ENCODE results near the gene RNF181.
"Not testable (repeated sequence)": the region's sequence is repeated elsewhere in the genome, so short reads cannot be mapped to it uniquely, and the experiment has no call there.

The RNF181 gene

GRCh38 chr2:85589982-85590791 is 5.4 kb upstream of the RNF181 start:
- no peak for ATAC-seq
- TF ChIP-seq CSRNP3 (CRISPR knock-in tag; IDR thresholded peaks at IDR 0.05): no peak
- no peak for TF ChIP-seq RARB (CRISPR knock-in tag; IDR thresholded peaks at IDR 0.05)
- TF ChIP-seq GLIS3 (CRISPR knock-in tag; IDR thresholded peaks at IDR 0.05): no peak
- TF ChIP-seq, protein P1, sequence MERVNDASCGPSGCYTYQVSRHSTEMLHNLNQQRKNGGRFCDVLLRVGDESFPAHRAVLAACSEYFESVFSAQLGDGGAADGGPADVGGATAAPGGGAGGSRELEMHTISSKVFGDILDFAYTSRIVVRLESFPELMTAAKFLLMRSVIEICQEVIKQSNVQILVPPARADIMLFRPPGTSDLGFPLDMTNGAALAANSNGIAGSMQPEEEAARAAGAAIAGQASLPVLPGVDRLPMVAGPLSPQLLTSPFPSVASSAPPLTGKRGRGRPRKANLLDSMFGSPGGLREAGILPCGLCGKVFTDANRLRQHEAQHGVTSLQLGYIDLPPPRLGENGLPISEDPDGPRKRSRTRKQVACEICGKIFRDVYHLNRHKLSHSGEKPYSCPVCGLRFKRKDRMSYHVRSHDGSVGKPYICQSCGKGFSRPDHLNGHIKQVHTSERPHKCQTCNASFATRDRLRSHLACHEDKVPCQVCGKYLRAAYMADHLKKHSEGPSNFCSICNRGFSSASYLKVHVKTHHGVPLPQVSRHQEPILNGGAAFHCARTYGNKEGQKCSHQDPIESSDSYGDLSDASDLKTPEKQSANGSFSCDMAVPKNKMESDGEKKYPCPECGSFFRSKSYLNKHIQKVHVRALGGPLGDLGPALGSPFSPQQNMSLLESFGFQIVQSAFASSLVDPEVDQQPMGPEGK (CRISPR knock-in tag; IDR thresholded peaks at IDR 0.05; ENCODE audit: borderline replicate concordance): no peak
- TF ChIP-seq, protein P2, sequence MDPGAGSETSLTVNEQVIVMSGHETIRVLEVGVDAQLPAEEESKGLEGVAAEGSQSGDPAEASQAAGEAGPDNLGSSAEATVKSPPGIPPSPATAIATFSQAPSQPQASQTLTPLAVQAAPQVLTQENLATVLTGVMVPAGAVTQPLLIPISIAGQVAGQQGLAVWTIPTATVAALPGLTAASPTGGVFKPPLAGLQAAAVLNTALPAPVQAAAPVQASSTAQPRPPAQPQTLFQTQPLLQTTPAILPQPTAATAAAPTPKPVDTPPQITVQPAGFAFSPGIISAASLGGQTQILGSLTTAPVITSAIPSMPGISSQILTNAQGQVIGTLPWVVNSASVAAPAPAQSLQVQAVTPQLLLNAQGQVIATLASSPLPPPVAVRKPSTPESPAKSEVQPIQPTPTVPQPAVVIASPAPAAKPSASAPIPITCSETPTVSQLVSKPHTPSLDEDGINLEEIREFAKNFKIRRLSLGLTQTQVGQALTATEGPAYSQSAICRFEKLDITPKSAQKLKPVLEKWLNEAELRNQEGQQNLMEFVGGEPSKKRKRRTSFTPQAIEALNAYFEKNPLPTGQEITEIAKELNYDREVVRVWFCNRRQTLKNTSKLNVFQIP (CRISPR knock-in tag; IDR thresholded peaks at IDR 0.05; ENCODE audit: borderline replicate concordance, low read depth): no peak
- no peak for TF ChIP-seq ISL1 (CRISPR knock-in tag; IDR thresholded peaks at IDR 0.05)
- TF ChIP-seq ZC3H10 (CRISPR knock-in tag; IDR thresholded peaks at IDR 0.05): no peak
- TF ChIP-seq SNAI2 (CRISPR knock-in tag; IDR thresholded peaks at IDR 0.05): no peak
- no peak for TF ChIP-seq BACH2 (CRISPR knock-in tag; IDR thresholded peaks at IDR 0.05; ENCODE audit: borderline replicate concordance)
- no peak for TF ChIP-seq ARNTL (CRISPR knock-in tag; IDR thresholded peaks at IDR 0.05; ENCODE audit: borderline replicate concordance, low read depth)
- no peak for TF ChIP-seq ZFP3 (CRISPR knock-in tag; IDR thresholded peaks at IDR 0.05)
- TF ChIP-seq OSR1 (CRISPR knock-in tag; IDR thresholded peaks at IDR 0.05): no peak

DNA sequence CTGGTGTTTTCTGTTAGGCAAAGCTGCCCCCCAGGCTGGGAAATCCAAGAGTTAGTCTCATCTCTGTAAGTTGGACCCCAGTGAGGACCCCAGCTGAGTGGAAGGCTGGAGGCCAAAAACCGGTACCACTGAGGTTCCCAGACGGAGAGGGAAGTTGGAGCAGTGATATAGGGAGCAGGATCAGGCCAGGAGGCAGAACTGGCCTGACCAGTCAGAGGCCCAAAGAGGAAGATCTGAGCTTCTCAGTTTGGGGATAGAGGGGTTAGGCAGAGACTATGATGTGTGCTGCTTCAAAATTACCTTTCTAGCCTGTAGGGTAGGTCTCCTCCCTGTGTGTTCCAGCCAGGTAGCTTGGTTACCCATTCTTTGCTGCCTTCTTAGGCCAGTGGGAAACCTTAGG is 4.6 kb upstream of the RNF181 start:
- ATAC-seq: no peak
- TF ChIP-seq, protein P1 (CRISPR knock-in tag; IDR thresholded peaks at IDR 0.05; ENCODE audit: borderline replicate concordance): no peak
- TF ChIP-seq ZFP30 (CRISPR knock-in tag; IDR thresholded peaks at IDR 0.05) (no peak), SNAI2 (CRISPR knock-in tag; IDR thresholded peaks at IDR 0.05) (no peak), OSR1 (CRISPR knock-in tag; IDR thresholded peaks at IDR 0.05) (no peak), ISL1 (CRISPR knock-in tag; IDR thresholded peaks at IDR 0.05) (no peak), TOX (CRISPR knock-in tag; IDR thresholded peaks at IDR 0.05; ENCODE audit: borderline replicate concordance) (no peak), CSDC2 (CRISPR knock-in tag; IDR thresholded peaks at IDR 0.05) (no peak), PPARA (CRISPR knock-in tag; IDR thresholded peaks at IDR 0.05; ENCODE audit: borderline replicate concordance) (no peak), ZNF565 (CRISPR knock-in tag; conservative IDR thresholded peaks at IDR 0.05; ENCODE audit: low read depth) (no peak), ARNTL (CRISPR knock-in tag; IDR thresholded peaks at IDR 0.05; ENCODE audit: borderline replicate concordance, low read depth) (no peak), ZNF8 (CRISPR knock-in tag; IDR thresholded peaks at IDR 0.05) (no peak)
- TF ChIP-seq, protein P2 (CRISPR knock-in tag; IDR thresholded peaks at IDR 0.05; ENCODE audit: borderline replicate concordance, low read depth): no peak

DNA sequence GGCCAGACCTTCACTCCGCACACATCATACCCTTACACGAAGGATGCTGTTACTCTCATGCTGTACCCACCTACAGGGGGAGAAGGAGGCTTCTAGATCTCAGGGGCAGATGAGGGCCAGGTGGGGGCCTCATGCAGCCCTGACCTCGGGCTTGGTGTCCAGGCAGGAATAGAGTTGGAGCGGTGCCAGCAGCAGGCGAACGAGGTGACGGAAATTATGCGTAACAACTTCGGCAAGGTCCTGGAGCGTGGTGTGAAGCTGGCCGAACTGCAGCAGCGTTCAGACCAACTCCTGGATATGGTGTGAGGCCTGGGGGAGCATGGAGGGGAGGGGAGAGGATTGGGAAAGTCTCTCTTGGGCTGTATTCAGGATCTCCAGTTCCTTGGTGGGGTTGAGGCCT is 4.0 kb upstream of the RNF181 start:
- no peak for ATAC-seq
- TF ChIP-seq ZFP3 (CRISPR knock-in tag; IDR thresholded peaks at IDR 0.05) (no peak), PPARA (CRISPR knock-in tag; IDR thresholded peaks at IDR 0.05; ENCODE audit: borderline replicate concordance) (no peak), ZNF565 (CRISPR knock-in tag; conservative IDR thresholded peaks at IDR 0.05; ENCODE audit: low read depth) (no peak)

DNA sequence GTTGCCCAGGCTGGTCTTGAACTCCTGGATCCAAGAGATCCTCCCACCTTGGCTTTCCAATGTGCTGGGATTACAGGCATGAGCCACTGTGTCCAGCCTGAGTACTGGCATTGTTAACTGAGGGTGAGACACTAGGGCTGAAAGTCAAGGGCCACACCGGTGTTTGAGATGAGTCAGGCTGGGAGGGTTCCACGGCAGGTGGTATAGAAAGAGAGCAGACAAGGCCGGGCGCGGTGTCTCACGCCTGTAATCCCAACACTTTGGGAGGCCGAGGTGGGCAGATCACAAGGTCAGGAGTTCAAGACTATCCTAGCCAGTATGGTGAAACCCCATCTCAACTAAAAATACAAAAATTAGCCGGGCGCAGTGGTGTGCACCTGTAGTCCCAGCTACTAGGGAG is 3.2 kb upstream of the RNF181 start:
- ATAC-seq: not testable (repeated sequence)

Measured in SK-N-SH treated with all-trans-retinoic acid at 6 μM for 48 hours (cell line).